ENCODE results near the gene SLC4A5. TPM values are rescaled to one million over a fixed set of nuclear protein-coding genes. Genes with fewer than 3 reads are reported as not detected.

Gene SLC4A5
- total and polyA plus RNA-seq, 10 donors: 0.45 to 9.7 (median 3.1) TPM

DNA sequence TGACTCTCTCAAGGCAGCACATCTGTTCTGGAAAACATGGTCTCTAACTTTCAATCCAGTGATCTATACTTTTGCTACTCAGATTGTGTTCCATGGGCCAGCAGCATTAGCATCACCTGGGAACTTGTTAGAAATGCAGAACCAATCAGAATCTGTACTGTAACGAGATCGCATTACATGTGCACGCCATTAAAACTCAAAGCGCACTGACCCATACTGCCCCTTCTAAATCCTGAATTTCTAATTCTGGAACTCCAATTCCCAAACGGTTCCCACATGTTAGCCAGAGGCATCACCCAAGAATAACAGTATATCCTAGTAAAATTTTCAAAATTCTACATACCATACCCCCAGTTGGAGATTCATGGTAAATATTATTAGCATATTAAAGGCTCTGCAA is 47.4 kb upstream of the SLC4A5 start:
- intact Hi-C loops (cut with DNase I; ENCODE audit: low total_unique reads): no loop called here
- H3K36me3 ChIP-seq: peaks cover 0 to 12% (median 0%) of the 10 kb centered on the region in 6 donors
- H3K27ac ChIP-seq: no peak overlapping the region
- TF ChIP-seq, protein P1, sequence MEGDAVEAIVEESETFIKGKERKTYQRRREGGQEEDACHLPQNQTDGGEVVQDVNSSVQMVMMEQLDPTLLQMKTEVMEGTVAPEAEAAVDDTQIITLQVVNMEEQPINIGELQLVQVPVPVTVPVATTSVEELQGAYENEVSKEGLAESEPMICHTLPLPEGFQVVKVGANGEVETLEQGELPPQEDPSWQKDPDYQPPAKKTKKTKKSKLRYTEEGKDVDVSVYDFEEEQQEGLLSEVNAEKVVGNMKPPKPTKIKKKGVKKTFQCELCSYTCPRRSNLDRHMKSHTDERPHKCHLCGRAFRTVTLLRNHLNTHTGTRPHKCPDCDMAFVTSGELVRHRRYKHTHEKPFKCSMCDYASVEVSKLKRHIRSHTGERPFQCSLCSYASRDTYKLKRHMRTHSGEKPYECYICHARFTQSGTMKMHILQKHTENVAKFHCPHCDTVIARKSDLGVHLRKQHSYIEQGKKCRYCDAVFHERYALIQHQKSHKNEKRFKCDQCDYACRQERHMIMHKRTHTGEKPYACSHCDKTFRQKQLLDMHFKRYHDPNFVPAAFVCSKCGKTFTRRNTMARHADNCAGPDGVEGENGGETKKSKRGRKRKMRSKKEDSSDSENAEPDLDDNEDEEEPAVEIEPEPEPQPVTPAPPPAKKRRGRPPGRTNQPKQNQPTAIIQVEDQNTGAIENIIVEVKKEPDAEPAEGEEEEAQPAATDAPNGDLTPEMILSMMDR (IDR thresholded peaks at IDR 0.05 in 8 of 11, conservative IDR thresholded peaks at IDR 0.05 in 3 of 11): no peak
- no peak for TF ChIP-seq POLR2AphosphoS5 (IDR thresholded peaks at IDR 0.05)
- TF ChIP-seq POLR2A (IDR thresholded peaks at IDR 0.05): no peak
- H3K4me3 ChIP-seq: peak overlapping the region; percentile 70 to 94 (median 86)
- no peak for DNase-seq
- no peaks in the 10 kb centered on the region for H3K9me3 ChIP-seq
- peaks cover 15 to 58% (median 35%) of the 10 kb centered on the region in 6 donors for H3K4me1 ChIP-seq
- H3K27me3 ChIP-seq (replicated peaks in 1 of 7): no peaks in the 10 kb centered on the region
- WGBS, 5 donors: 68 to 76% (median 68%) methylated on average over 5 of the region's 5 CpGs

DNA sequence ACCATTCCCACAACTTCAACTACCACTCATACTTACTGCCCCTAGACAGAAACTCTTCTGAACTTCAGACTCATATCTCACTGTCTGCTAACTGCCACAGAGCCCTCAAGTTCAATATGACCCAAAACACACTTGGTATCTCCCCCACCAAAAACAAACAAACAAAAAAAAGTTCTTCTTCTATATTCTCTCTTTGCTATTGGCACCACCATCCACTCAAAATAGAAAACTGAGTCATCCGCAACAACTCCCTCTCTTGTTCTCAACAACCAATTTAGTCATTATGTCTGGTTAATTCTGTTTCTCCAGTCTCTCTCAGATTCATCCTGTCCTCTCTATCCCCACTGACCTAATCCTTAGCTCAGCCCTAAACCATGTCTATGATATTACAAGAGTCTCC is 44.1 kb upstream of the SLC4A5 start:
- Histone ChIP-seq H3K4me1 (peaks cover 15 to 77% (median 39%) of the 10 kb centered on the region in 6 donors), H3K9me3 (no peaks in the 10 kb centered on the region), H3K4me3 (no peak overlapping the region), H3K27ac (no peak overlapping the region), H3K27me3 (replicated peaks in 1 of 7) (no peaks in the 10 kb centered on the region), H3K36me3 (peaks cover 0 to 40% (median 3%) of the 10 kb centered on the region in 6 donors)
- intact Hi-C loops (cut with DNase I; ENCODE audit: low total_unique reads): no loop called here
- 93 to 97% (median 95%) methylated on average over 1 of the region's 1 CpG for WGBS, 5 donors
- no peak for TF ChIP-seq POLR2AphosphoS5 (IDR thresholded peaks at IDR 0.05)
- no peak for TF ChIP-seq POLR2A (IDR thresholded peaks at IDR 0.05)
- TF ChIP-seq, protein P1 (IDR thresholded peaks at IDR 0.05 in 8 of 11, conservative IDR thresholded peaks at IDR 0.05 in 3 of 11): no peak
- no peak for DNase-seq

DNA sequence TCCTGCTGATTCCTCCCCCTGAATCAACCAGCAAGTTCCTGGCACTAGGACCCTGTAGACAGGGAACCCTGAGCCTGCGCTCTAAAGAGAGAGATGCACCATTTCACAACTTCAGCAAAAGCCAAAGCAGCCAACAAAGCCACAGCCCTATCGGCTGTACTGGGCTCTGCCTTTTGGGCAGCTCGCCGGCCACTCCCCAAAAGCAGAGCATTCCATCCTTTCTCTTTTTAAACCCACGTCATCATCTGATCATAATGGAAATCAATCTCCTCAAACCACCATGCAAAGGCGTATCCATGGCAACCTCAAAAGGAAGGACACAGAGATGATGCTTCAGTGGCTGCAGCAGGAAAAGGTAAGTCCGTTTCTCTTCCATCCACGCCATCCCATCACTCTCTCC is 42.2 kb upstream of the SLC4A5 start:
- H3K9me3 ChIP-seq: no peaks in the 10 kb centered on the region
- no peak overlapping the region for H3K27ac ChIP-seq
- TF ChIP-seq, protein P1 (IDR thresholded peaks at IDR 0.05 in 8 of 11, conservative IDR thresholded peaks at IDR 0.05 in 3 of 11): no peak
- H3K4me1 ChIP-seq: peaks cover 9 to 83% (median 45%) of the 10 kb centered on the region in 6 donors
- whole genome bisulfite sequencing, 5 donors: 77 to 89% (median 79%) methylated on average over 8 of the region's 8 CpGs
- no peak overlapping the region for H3K4me3 ChIP-seq
- intact Hi-C loops (cut with DNase I; ENCODE audit: low total_unique reads): no loop called here
- H3K36me3 ChIP-seq: peaks cover 0 to 40% (median 3%) of the 10 kb centered on the region in 6 donors
- H3K27me3 ChIP-seq (replicated peaks in 1 of 7): no peaks in the 10 kb centered on the region
- DNase-seq: no peak

DNA sequence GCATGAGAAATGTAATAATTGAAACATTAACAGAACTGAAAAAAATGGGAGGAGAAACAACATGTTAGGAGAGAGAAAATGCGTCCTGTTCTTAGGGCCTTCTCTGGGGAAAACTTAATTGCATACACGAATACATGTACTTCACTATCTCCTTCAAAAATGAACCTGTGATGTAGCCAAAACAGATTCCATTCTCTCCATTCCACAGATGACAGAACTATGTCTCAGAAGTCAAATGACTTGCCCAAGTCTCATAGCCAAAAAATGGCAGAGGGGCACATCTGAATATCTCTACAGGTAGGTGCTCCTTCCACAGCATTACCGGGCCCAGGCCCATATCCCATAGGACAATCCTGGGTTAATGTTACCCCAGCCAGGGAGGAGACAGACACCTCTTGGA is 40.8 kb upstream of the SLC4A5 start:
- no peak overlapping the region for H3K27ac ChIP-seq

More for the DNA sequence above, 40.8 kb upstream of the SLC4A5 start:
- Histone ChIP-seq H3K9me3 (no peaks in the 10 kb centered on the region), H3K4me1 (peaks cover 8 to 83% (median 44%) of the 10 kb centered on the region in 6 donors), H3K4me3 (no peak overlapping the region), H3K27me3 (replicated peaks in 1 of 7) (no peaks in the 10 kb centered on the region), H3K36me3 (peaks cover 0 to 40% (median 3%) of the 10 kb centered on the region in 6 donors)
- TF ChIP-seq POLR2AphosphoS5 (IDR thresholded peaks at IDR 0.05) (no peak), POLR2A (IDR thresholded peaks at IDR 0.05) (no peak)
- TF ChIP-seq, protein P1 (IDR thresholded peaks at IDR 0.05 in 8 of 11, conservative IDR thresholded peaks at IDR 0.05 in 3 of 11): no peak
- no peak for DNase-seq
- intact Hi-C loops (cut with DNase I; ENCODE audit: low total_unique reads): no loop called here
- 85 to 93% (median 85%) methylated on average over 3 of the region's 3 CpGs for WGBS, 5 donors
